Measurements from ENCODE around the gene GRID1. TPM values are rescaled to one million over a fixed set of nuclear protein-coding genes. Genes with fewer than 3 reads are reported as not detected.

Gene GRID1
- polyA plus RNA-seq, 1 donor from 2014 or later: not detected

DNA sequence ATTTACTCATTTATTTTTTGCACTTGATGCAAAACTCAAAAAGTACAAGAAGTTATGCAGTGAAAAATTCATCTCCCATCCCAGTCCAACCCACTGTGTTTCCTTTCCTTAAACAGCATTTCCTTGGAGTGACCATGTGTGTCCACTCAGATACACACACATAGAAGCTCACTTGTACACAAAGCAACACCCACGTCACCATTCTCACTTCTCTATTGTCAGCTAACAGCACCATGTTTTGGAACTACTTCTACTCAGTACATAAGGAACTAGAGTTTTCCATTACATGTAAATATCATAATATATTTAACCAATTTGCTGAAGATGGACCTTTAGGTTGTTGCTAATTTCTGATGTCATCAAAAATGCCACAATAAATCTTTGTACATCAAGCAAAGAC lies 167.6 kb downstream of the GRID1 start:
- Mint-ChIP-seq H3K36me3 (peaks cover 2% of the 10 kb centered on the region), H3K9me3 (peaks cover 0 to 6% (median 0%) of the 10 kb centered on the region in 3 donors)

DNA sequence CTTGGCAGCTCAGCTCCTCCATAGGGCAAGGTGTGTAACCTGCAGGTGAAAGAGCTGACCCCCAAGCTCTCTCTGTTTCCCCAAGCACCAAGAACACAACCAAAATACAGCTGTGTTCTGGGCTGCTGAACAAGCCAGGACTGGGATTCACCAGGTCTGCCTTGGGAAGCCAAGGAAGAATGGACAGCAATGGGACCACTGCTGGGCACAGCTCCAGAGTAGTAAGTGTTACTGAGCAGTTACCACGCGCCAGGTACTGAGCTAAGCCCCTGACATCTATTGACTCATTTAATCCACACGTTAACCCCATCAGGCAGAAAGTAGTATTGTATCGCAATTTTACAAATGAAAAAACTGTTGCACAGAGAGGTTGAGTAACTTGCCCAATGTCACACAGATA lies 168.3 kb downstream of the GRID1 start:
- peaks cover 6% of the 10 kb centered on the region for H3K27me3 Mint-ChIP-seq
- peaks cover 4% of the 10 kb centered on the region for H3K36me3 Mint-ChIP-seq
- H3K4me1 Mint-ChIP-seq: no peaks in the 10 kb centered on the region
- H3K27ac Mint-ChIP-seq: no peak overlapping the region
- peak overlapping the region in 1 of 4 donors; percentile 58 for H3K4me3 Mint-ChIP-seq
- peaks cover 0 to 6% (median 0%) of the 10 kb centered on the region in 3 donors for H3K9me3 Mint-ChIP-seq

More for the DNA sequence above, 167.6 kb downstream of the GRID1 start:
- Mint-ChIP-seq H3K4me1 (no peaks in the 10 kb centered on the region), H3K27ac (no peak overlapping the region), H3K4me3 (no peak overlapping the region), H3K27me3 (peaks cover 5% of the 10 kb centered on the region)

DNA sequence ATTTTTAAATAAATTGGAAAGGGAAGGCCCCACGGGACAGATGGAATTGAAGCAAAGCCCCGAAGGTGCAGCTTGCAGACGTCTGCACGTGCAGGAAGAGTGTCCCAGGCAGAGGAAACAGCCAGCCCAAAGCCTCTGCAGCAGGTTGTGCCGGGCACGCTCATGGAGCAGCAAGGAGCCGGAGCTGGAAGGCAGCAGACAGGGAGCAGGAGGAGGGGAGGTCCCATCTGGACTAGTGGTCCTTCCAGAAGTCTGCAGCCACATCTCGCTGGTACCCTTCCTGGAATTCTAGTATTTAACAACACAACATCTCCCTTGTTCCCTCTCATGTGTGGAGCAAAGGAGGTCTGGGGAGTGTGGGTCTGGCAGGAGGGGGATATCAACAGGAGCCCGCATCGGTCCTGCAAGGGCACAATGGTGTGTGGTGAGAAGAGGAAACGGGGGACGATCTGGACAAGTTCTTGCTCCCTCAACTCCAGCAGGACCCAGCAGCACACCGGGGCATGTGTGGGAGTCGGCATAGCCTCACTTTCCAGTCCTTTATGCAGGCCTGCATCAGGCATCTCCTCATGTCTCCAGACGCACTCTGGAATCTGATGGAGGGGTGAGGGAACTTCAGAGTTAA lies 169.3 kb downstream of the GRID1 start:
- Mint-ChIP-seq H3K27me3 (peaks cover 6% of the 10 kb centered on the region), H3K27ac (no peak overlapping the region), H3K4me3 (peak overlapping the region in 1 of 4 donors; percentile 8), H3K9me3 (peaks cover 0 to 4% (median 0%) of the 10 kb centered on the region in 3 donors), H3K4me1 (no peaks in the 10 kb centered on the region), H3K36me3 (peaks cover 4% of the 10 kb centered on the region)

DNA sequence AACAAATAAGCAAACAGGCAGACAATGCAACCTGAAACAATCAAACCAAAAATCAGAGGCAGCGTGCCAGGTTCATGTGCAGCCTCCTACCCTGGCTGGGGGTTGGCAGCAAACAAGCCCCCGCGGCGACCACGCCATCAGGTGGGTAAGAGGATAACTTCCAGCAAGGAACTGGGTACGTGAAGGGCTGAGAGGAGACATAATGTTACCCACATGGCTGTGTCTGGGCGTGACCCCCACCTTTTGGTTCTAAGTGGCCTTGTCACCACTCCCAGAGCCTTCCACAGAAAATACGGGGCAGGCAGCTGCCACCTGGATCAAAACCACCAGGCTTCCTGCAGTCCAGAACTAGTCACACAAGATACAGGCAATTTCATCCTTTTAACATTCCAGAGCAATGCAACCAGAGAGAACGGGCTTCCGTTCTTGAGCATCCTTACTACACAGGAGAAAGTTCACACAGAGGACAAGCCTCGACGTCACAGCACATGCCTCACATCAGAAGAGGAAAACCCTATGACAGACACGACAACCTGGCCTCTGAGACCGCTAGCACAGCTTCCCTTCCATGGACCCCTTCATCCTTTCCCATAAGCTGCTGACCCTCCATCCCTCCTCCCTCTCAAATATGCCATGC lies 171.0 kb downstream of the GRID1 start:
- Mint-ChIP-seq H3K36me3 (peaks cover 2% of the 10 kb centered on the region), H3K4me1 (no peaks in the 10 kb centered on the region), H3K27ac (no peak overlapping the region), H3K27me3 (peaks cover 12% of the 10 kb centered on the region), H3K4me3 (no peak overlapping the region), H3K9me3 (peaks cover 0 to 3% (median 0%) of the 10 kb centered on the region in 3 donors)

DNA sequence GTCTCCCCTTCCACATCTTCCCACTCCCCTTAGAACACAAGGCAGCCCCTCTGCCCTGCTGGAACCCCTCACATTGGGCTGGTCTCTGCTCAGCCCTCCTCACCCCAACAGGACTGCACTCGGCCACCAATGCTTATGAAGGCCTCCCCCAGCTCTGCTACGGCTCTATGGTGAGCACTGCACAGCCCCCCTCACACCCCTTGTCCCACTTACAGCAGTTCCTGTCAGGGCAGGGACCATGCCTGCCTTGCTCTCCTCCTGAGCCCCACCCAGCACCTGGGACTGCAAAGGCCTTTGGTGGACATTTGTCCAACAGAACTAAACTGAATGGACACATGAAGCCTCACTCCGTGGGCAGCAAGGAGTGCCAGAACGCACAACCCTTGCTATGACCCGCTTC lies 171.9 kb downstream of the GRID1 start:
- no peak overlapping the region for H3K27ac Mint-ChIP-seq
- H3K27me3 Mint-ChIP-seq: peaks cover 15% of the 10 kb centered on the region
- peaks cover 2% of the 10 kb centered on the region for H3K36me3 Mint-ChIP-seq
- peak overlapping the region in 1 of 4 donors; percentile 52 for H3K4me3 Mint-ChIP-seq
- H3K4me1 Mint-ChIP-seq: no peaks in the 10 kb centered on the region
- peaks cover 0 to 3% (median 0%) of the 10 kb centered on the region in 3 donors for H3K9me3 Mint-ChIP-seq

DNA sequence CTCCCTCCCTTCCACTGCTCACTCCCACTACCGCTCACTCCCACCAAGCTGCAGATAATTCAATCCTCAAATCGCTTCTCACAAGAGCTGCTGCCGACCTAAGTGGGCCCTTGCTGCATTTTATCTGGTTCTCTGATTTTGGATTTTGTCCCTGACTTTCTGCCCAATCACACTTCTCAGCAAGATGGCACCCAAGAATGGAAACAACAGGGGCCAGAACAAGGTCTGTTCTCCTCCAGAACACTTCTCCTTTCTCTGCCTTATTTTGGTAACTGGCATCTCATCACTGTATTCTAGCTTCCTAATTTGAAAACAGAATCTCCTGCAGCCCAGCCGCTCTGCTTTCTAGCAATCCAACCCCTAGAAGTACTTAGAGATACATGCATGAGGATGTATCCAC lies 172.8 kb downstream of the GRID1 start:
- H3K4me3 Mint-ChIP-seq: no peak overlapping the region
- peaks cover 2% of the 10 kb centered on the region for H3K36me3 Mint-ChIP-seq
- no peak overlapping the region for H3K27ac Mint-ChIP-seq
- no peaks in the 10 kb centered on the region for H3K4me1 Mint-ChIP-seq
- peaks cover 16% of the 10 kb centered on the region for H3K27me3 Mint-ChIP-seq
- peaks cover 0 to 3% (median 0%) of the 10 kb centered on the region in 3 donors for H3K9me3 Mint-ChIP-seq

DNA sequence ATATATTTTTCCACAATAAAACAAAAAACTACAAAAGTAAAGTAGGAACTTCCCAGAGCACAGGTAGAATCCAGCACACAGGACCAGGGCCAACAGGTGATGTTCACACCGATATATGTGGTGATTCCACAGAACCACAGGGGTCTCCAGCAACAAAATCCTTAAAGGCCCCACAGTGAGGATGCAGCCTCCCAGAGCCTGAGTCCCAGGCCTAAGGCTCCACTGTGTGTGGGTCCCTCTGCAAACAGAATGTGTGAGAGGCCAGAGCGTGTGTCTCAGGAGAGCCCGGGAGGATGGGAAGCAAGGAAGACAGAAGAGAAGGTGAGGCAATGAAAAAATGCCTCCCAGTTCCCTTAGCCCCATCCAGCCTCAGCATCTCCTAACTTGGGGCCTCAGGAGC lies 173.9 kb downstream of the GRID1 start:
- Mint-ChIP-seq H3K9me3 (peaks cover 0 to under 1% (median 0%) of the 10 kb centered on the region in 3 donors), H3K27me3 (peaks cover 21% of the 10 kb centered on the region), H3K4me1 (no peaks in the 10 kb centered on the region), H3K36me3 (peaks cover 2% of the 10 kb centered on the region), H3K27ac (no peak overlapping the region), H3K4me3 (no peak overlapping the region)

DNA sequence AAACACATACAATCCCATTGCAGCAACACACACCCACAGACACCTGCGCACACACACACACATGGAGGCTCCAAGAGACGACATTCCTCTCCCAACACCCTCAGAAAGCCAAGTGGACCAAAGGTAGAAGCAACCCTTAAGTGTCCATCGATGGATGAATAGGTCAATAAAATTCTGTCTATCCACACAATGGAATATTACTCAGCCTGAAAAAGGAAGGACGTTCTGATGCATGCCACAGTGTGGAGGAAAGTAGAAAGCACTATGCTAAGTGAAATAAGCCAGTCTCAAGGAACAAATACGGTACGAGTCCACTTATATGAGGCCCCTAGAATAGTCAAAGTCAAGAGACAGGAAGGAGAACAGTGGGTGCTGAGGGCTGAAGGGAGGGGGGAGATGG lies 174.4 kb downstream of the GRID1 start:
- Mint-ChIP-seq H3K27me3 (peaks cover 25% of the 10 kb centered on the region), H3K4me1 (no peaks in the 10 kb centered on the region), H3K4me3 (no peak overlapping the region), H3K36me3 (peaks cover 2% of the 10 kb centered on the region), H3K27ac (no peak overlapping the region), H3K9me3 (no peaks in the 10 kb centered on the region)

DNA sequence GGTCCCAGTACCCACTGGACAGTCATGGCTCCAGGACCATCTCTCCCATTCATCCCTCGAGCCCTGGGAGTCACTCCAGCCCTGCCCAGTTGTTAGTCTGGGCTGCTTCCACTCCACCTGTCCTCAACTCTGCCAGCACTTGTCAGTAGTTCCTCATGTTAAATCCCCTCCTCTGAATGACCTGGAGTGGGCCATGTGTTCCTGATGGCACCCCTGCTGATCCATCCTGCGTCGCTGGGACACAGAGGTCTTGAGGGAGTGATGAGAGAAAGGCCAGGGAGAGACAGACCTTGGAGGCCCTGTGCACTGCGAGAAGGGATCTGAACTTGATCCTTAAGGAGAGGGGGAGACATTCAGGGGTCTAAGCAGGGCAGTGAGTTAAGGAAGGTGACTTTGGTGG lies 174.9 kb downstream of the GRID1 start:
- Mint-ChIP-seq H3K4me1 (no peaks in the 10 kb centered on the region), H3K36me3 (peaks cover 2% of the 10 kb centered on the region), H3K4me3 (no peak overlapping the region), H3K27ac (no peak overlapping the region), H3K27me3 (peaks cover 26% of the 10 kb centered on the region), H3K9me3 (no peaks in the 10 kb centered on the region)

DNA sequence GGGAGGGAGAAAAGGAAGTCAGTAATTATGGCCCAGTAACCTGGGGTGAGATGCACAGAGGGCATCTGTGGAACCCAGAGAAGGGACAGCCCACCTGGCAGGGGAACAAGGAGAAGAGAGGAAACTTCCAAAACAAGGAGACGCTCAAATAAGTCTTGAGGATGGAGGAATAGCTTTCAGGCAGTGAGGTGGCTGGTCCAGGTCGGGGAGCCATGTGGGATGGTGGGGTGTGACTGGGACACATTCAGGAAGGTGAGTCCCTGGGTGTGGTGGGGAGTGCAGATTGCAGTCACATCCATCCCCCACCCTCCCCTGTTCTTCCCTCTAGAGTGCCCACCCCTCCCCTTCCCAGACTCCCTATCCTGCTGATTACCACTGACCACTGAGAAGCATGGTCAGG lies 175.4 kb downstream of the GRID1 start:
- H3K4me1 Mint-ChIP-seq: no peaks in the 10 kb centered on the region
- H3K27ac Mint-ChIP-seq: no peak overlapping the region
- no peak overlapping the region for H3K4me3 Mint-ChIP-seq
- H3K9me3 Mint-ChIP-seq: peaks cover 0 to under 1% (median 0%) of the 10 kb centered on the region in 3 donors
- H3K36me3 Mint-ChIP-seq: peaks cover 2% of the 10 kb centered on the region
- peaks cover 24% of the 10 kb centered on the region for H3K27me3 Mint-ChIP-seq

DNA sequence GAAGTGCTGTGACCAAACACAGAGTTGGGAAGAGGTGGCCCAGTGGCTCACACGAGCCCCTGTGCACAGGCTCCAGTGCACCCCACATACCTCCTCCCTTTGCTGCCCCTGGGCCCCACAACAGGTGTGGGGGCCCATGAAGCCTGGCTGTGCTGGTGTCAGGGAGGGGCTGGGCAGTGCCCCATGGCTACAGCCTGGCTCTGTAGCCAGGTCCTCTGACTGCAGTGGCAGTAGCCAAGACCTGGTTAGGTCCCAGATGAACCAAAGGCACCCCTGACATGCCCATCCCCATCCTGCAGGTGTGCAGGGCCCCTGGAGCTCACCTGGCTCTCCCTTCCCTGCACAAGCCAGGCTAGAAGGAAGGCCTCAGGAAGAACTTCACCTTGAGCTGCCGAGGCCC lies 176.3 kb downstream of the GRID1 start:
- no peak overlapping the region for H3K4me3 Mint-ChIP-seq
- no peak overlapping the region for H3K27ac Mint-ChIP-seq
- peaks cover 2% of the 10 kb centered on the region for H3K36me3 Mint-ChIP-seq
- no peaks in the 10 kb centered on the region for H3K4me1 Mint-ChIP-seq
- peaks cover 24% of the 10 kb centered on the region for H3K27me3 Mint-ChIP-seq
- peaks cover 0 to 2% (median 0%) of the 10 kb centered on the region in 3 donors for H3K9me3 Mint-ChIP-seq

DNA sequence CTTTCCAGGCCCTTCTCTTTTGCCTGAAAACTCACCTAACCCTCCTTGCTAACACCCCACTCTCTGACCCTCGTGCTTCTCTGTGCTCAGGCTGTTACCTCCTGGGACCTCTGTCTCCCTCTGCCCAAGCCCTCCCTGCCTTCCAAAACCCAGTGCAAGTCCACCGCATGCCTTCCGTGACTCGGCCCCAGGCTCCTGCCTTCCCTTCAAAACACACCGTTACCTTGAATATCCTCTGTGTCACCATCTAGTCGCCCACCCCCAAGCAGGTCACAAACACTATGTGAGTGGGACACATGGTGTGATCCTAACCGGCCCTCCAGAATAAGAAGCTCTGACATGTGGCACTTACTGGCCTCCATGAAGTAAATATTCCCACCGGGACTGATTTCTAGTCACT lies 176.7 kb downstream of the GRID1 start:
- H3K4me1 Mint-ChIP-seq: no peaks in the 10 kb centered on the region
- H3K27ac Mint-ChIP-seq: no peak overlapping the region
- H3K36me3 Mint-ChIP-seq: peaks cover 2% of the 10 kb centered on the region
- H3K27me3 Mint-ChIP-seq: peaks cover 22% of the 10 kb centered on the region
- H3K4me3 Mint-ChIP-seq: no peak overlapping the region
- peaks cover 0 to 2% (median 0%) of the 10 kb centered on the region in 3 donors for H3K9me3 Mint-ChIP-seq

DNA sequence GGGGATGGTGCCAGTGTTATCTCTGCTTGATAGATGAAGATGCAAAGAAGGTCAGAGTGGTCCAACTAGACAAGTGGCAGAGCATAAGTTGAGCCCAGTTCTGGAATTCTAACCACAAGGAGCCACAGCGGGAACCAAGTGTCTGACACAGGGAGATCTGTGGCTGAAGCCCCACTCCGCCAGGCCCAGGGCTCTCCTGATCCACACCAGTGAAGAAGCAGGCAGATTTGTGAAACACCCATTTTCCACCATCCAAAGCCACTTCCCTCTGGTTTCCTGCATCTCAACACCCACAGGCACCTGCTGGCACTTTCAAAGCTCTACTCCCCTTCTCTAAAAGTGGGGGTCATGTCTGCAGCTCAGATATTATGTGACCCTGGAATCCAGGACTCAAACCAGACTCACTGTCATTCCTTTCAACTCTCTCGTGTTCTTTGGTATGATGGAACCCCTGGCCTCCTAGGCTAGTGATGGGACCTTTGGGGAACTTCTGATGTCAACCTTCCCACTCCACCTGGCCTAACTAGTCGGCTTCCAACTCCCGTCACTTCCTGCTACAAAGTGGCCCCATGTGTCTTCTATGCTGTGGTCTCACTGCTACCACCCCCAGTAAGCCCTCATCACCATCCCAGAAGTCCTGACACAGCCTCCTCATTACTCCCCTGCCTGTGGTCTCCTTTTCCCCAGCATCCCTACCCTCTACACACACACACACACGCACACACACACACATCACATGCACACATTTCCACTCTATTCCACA lies 177.6 kb downstream of the GRID1 start:
- H3K27me3 Mint-ChIP-seq: peaks cover 21% of the 10 kb centered on the region
- H3K36me3 Mint-ChIP-seq: peaks cover 2% of the 10 kb centered on the region
- no peak overlapping the region for H3K27ac Mint-ChIP-seq
- no peaks in the 10 kb centered on the region for H3K4me1 Mint-ChIP-seq
- H3K4me3 Mint-ChIP-seq: no peak overlapping the region
- H3K9me3 Mint-ChIP-seq: peaks cover 0 to 2% (median 0%) of the 10 kb centered on the region in 3 donors

DNA sequence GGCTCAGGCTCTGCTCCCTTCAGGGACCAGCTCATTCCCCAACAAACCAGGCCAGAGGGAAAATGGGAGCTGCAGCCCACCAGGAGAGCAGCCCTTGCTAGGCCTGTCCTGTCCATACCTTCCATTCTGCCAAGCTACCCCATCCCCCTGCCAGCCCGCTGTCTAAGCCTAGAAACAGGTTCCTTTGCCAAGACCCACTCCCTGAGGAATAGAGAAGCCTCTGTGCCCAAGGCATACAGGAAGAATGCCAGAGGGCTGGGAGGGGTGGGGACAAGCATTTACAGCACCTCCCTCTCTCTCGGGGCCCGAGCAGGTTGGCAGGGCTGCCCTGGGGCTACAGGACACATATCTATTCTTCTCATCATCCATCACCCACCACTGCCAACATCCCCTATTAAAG lies 178.3 kb downstream of the GRID1 start:
- H3K4me3 Mint-ChIP-seq: no peak overlapping the region
- H3K27ac Mint-ChIP-seq: no peak overlapping the region
- H3K4me1 Mint-ChIP-seq: no peaks in the 10 kb centered on the region
- no peaks in the 10 kb centered on the region for H3K36me3 Mint-ChIP-seq
- peaks cover 0 to 2% (median 0%) of the 10 kb centered on the region in 3 donors for H3K9me3 Mint-ChIP-seq
- peaks cover 21% of the 10 kb centered on the region for H3K27me3 Mint-ChIP-seq

DNA sequence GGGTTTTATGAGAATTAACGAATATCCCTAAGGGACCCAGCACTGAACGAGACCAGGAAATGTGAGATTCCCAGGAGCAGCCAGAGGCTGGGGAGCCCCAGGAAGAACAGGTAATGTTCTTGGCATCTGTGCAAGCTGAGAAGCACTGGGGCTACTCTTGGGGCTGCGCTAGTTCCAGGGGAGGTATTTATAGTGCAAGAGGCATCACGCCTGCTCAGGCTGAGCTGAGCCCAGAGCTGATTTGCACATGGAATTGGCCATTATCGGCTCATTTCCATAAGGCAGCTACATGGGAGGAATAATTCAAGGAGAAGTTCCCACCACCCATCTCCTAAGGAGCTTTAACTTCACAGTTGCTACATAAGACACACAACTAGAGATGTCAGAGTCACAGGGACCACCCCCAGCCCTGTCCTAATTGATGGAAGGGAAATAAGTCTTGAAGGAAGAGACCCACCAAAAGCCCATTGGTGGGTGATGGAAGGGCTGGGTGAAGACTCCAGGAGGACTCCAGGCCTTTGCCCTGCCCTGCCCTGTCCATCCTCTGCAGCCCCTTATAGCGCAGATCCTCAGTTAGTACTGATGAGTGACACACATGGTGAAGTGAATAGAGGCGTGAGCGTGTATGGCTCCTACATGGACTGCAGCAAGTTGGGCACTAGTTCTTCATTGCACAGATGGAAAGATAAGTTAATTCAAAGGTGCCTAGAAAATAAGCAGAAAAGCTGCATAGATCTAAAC lies 178.9 kb downstream of the GRID1 start:
- H3K27ac Mint-ChIP-seq: no peak overlapping the region
- H3K36me3 Mint-ChIP-seq: no peaks in the 10 kb centered on the region
- H3K4me1 Mint-ChIP-seq: no peaks in the 10 kb centered on the region
- peaks cover 21% of the 10 kb centered on the region for H3K27me3 Mint-ChIP-seq
- no peak overlapping the region for H3K4me3 Mint-ChIP-seq
- H3K9me3 Mint-ChIP-seq: peaks cover 0 to 2% (median 0%) of the 10 kb centered on the region in 3 donors
